H1 (cell line): ENCODE results near the gene BBLN. TPM values are rescaled to one million over a fixed set of nuclear protein-coding genes. Genes with fewer than 3 reads are reported as not detected.

Source experiments
- ASH2L ChIP-seq: fragments of 200-600, 300-600 bp; sonication (generic); IDR thresholded peaks from one replicate; pipeline ENCODE4 v1.7.1; 2017; ENCODE audit warnings: low read length
- CEBPB ChIP-seq: IDR thresholded peaks from 2 replicates; pipeline ENCODE4 v1.6.1; 2012; ENCODE audit warnings: low read depth, low read length
- CTCF ChIP-seq, 3 experiments: IDR thresholded peaks; 1 replicate in 2 of 3; 2 replicates in 1 of 3; pipeline versions ENCODE4 v1.5.1 to v1.6.1; 2011; ENCODE audit warnings: low read length in 3 of 3, mild to moderate bottlenecking in 3 of 3, inconsistent platforms in 2 of 3, low read depth in 1 of 3, moderate library complexity in 1 of 3; ENCODE audit not compliant: insufficient read depth in 1 of 3; ENCODE audit errors: control extremely low read depth in 1 of 3
- KDM1A ChIP-seq: fragments of 200-600, 300-600 bp; sonication (generic); IDR thresholded peaks from 2 replicates; pipeline ENCODE4 v1.7.1; 2016; ENCODE audit warnings: mild to moderate bottlenecking, low read length, borderline replicate concordance
- SIN3A ChIP-seq, 2 experiments: IDR thresholded peaks in 1 of 2; conservative IDR thresholded peaks in 1 of 2; 2 replicates each; pipeline ENCODE4 v1.6.1; 2011 to 2012; ENCODE audit warnings: low read length in 2 of 2, improper control_type of control experiment in 1 of 2, low read depth in 1 of 2, mild to moderate bottlenecking in 1 of 2
- SIRT6 ChIP-seq: IDR thresholded peaks from one replicate; pipeline ENCODE4 v1.7.1; 2012; ENCODE audit warnings: low read length, inconsistent platforms
- SP1 ChIP-seq: IDR thresholded peaks from 2 replicates; pipeline ENCODE4 v1.6.1; 2011; ENCODE audit warnings: low read depth, low read length
- TCF12 ChIP-seq: IDR thresholded peaks from 2 replicates; pipeline ENCODE4 v1.6.1; 2011; ENCODE audit warnings: low read depth, mild to moderate bottlenecking, low read length
- polyA plus RNA-seq, 7 experiments: library from polyadenylated mRNA; depleted of rRNA in 3 of 7; stranded (reverse) in 5 of 7; unstranded in 2 of 7; fragments of >200 nt in 5 of 7; fragments of 200-250 nt in 2 of 7; gene quantifications; 1 replicate in 5 of 7; 2 replicates in 1 of 7; 4 replicates in 1 of 7; pipeline versions ENCODE4 v1.2.1 to v1.2.3, GENCODE V29; 2011 to 2013; ENCODE audit warnings: missing spikeins in 2 of 7, mixed read lengths in 2 of 7
- total RNA-seq: library from RNA; stranded (reverse); fragmentation: NEBNext Ultra II Directional; extraction: Animal tissue kit (Norgen Biotek cat#: 25700); gene quantifications from 2 replicates; pipeline ENCODE4 v1.2.1, GENCODE V29; 2021

The BBLN gene
- total and polyA plus RNA-seq, 2 of the 8 experiments (the other 6 are each of a cell fraction or from before 2014, with no cell fraction given) = 63.1 to 164 TPM

GRCh38 chr9:128163027-128163515 lies 3.0 kb downstream of the BBLN start (continued):
- TF ChIP-seq ASH2L = no peak
- TF ChIP-seq KDM1A = no peak
- TF ChIP-seq SIRT6 = no peak
- TF ChIP-seq CTCF (IDR thresholded peaks at IDR 0.05; ENCODE audit: control extremely low read depth in 1 of 3, insufficient read depth in 1 of 3, low read depth in 1 of 3, low read length in 3 of 3) = no peak
- TF ChIP-seq SP1 = no peak
- TF ChIP-seq TCF12 = no peak
- no peak for TF ChIP-seq CEBPB
- TF ChIP-seq SIN3A (conservative IDR thresholded peaks at IDR 0.05 in 1 of 2, IDR thresholded peaks at IDR 0.05 in 1 of 2; ENCODE audit: low read depth in 1 of 2, low read length in 2 of 2) = no peak
